HG03060 (cell line): Measurements from ENCODE around the gene ZNF750.

Source experiments
- ATAC-seq: cut with Tn5 transposase; IDR thresholded peaks from one replicate; pipeline ENCODE4 v1.9.1; 2021; ENCODE audit warnings: low read depth, moderate number of reproducible peaks; ENCODE audit not compliant: unreplicated experiment

Gene ZNF750

GRCh38 chr17:82779541-82779940, 60.3 kb downstream of the ZNF750 start:
- ATAC-seq = no peak
